Measurements from ENCODE around the gene FCHSD2. TPM values are rescaled to one million over a fixed set of nuclear protein-coding genes. Genes with fewer than 3 reads are reported as not detected.

The FCHSD2 gene
- polyA plus RNA-seq (2012; ENCODE audit: insufficient read depth, insufficient read length, low read depth) = 11.7 TPM

GRCh38 chr11:73142128-73142377, at the start of gene FCHSD2:
TSS of gene FCHSD2 (minus strand) at chr11:73142318. CDS start at chr11:73141877, 441 bp downstream.
- DNase-seq = no peak
- H3K4me1 ChIP-seq = peaks cover 5% of the 10 kb centered on the region; the same call in 1 of the 2 replicates
- H3K36me3 ChIP-seq = no peaks in the 10 kb centered on the region; the same call in 1 of the 2 replicates
- H3K27me3 ChIP-seq = no peaks in the 10 kb centered on the region
- H3K4me3 ChIP-seq (ENCODE audit: low read depth, low read length) = peak within 1 kb of the TSS; percentile 90
- no peaks in the 10 kb centered on the region for H3K9me3 ChIP-seq
- TF ChIP-seq CTCF (IDR thresholded peaks at IDR 0.05; ENCODE audit: low read depth, low read length) = no peak

GRCh38 chr11:73191151-73191550, 49.0 kb upstream of the FCHSD2 start:
- no peaks in the 10 kb centered on the region for H3K27me3 ChIP-seq
- no peak overlapping the region for H3K4me3 ChIP-seq (ENCODE audit: low read depth, low read length)

GRCh38 chr11:73190557-73190885, 48.4 kb upstream of the FCHSD2 start:
- no peaks in the 10 kb centered on the region; the same call in 1 of the 2 replicates for H3K9me3 ChIP-seq
- no peaks in the 10 kb centered on the region for H3K27me3 ChIP-seq
- H3K4me3 ChIP-seq (ENCODE audit: low read depth, low read length) = no peak overlapping the region
- no peak for TF ChIP-seq CTCF (IDR thresholded peaks at IDR 0.05; ENCODE audit: low read depth, low read length)
- peaks cover 4% of the 10 kb centered on the region; the same call in 1 of the 2 replicates for H3K4me1 ChIP-seq
- no peak for DNase-seq
- H3K36me3 ChIP-seq = no peaks in the 10 kb centered on the region

More at GRCh38 chr11:73191151-73191550, 49.0 kb upstream of the FCHSD2 start:
- Histone ChIP-seq H3K36me3 (no peaks in the 10 kb centered on the region), H3K4me1 (peaks cover 4% of the 10 kb centered on the region; the same call in 1 of the 2 replicates), H3K9me3 (no peaks in the 10 kb centered on the region; the same call in 1 of the 2 replicates)
- TF ChIP-seq CTCF (IDR thresholded peaks at IDR 0.05; ENCODE audit: low read depth, low read length) = no peak
- no peak for DNase-seq

GRCh38 chr11:73189723-73190556, 47.8 kb upstream of the FCHSD2 start:
- H3K4me1 ChIP-seq = peaks cover 4% of the 10 kb centered on the region; the same call in 1 of the 2 replicates
- H3K27me3 ChIP-seq = no peaks in the 10 kb centered on the region
- no peaks in the 10 kb centered on the region for H3K36me3 ChIP-seq
- no peaks in the 10 kb centered on the region; the same call in 1 of the 2 replicates for H3K9me3 ChIP-seq
- H3K4me3 ChIP-seq (ENCODE audit: low read depth, low read length) = no peak overlapping the region
- peak; percentile 25 for DNase-seq
- no peak for TF ChIP-seq CTCF (IDR thresholded peaks at IDR 0.05; ENCODE audit: low read depth, low read length)

GRCh38 chr11:73189315-73189714, 47.2 kb upstream of the FCHSD2 start:
- H3K27me3 ChIP-seq = no peaks in the 10 kb centered on the region
- no peaks in the 10 kb centered on the region; the same call in 1 of the 2 replicates for H3K9me3 ChIP-seq
- DNase-seq = no peak
- no peak overlapping the region for H3K4me3 ChIP-seq (ENCODE audit: low read depth, low read length)
- H3K36me3 ChIP-seq = no peaks in the 10 kb centered on the region
- no peak for TF ChIP-seq CTCF (IDR thresholded peaks at IDR 0.05; ENCODE audit: low read depth, low read length)
- H3K4me1 ChIP-seq = peaks cover 4% of the 10 kb centered on the region; the same call in 1 of the 2 replicates

GRCh38 chr11:73188301-73188700, 46.2 kb upstream of the FCHSD2 start:
- Histone ChIP-seq H3K9me3 (no peaks in the 10 kb centered on the region; the same call in 1 of the 2 replicates), H3K36me3 (no peaks in the 10 kb centered on the region), H3K4me3 (ENCODE audit: low read depth, low read length) (no peak overlapping the region), H3K27me3 (no peaks in the 10 kb centered on the region), H3K4me1 (peaks cover 4% of the 10 kb centered on the region; the same call in 1 of the 2 replicates)
- no peak for TF ChIP-seq CTCF (IDR thresholded peaks at IDR 0.05; ENCODE audit: low read depth, low read length)
- no peak for DNase-seq
